GM21390 (cell line): ENCODE results near the gene ZNF618.

Experiments used
- ATAC-seq: cut with Tn5 transposase; IDR thresholded peaks from one replicate; pipeline ENCODE4 v1.9.1; 2021; ENCODE audit not compliant: unreplicated experiment

ZNF618 gene

GRCh38 chr9:113911850-113912557 is 35.9 kb downstream of the ZNF618 start:
- no peak for ATAC-seq

GRCh38 chr9:113912816-113913215 is 36.7 kb downstream of the ZNF618 start:
- no peak for ATAC-seq

GRCh38 chr9:113913426-113914195 is 37.5 kb downstream of the ZNF618 start:
- ATAC-seq: no peak

DNA sequence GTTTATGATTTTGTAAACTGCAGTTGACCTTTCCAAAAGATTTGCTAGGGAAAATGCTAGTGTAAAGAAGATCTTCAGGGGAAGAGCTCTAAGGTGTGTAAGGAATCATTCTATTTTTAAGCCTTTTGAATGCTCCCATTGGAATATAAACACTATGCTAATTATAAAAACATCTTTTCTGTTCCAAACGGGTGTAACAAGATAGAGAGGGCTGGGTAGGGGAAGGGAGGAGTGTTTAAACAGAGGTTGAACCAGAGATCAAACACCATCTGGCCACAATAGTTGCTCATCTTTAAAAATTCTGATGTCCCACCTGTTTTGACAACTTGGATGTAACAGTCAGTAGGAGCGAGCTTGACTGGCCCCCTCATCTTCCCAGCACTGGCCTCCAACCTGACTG is 38.4 kb downstream of the ZNF618 start:
- ATAC-seq: no peak

GRCh38 chr9:113915817-113916434 is 39.8 kb downstream of the ZNF618 start:
- ATAC-seq: no peak

- ATAC-seq: no peak
Measured at GRCh38 chr9:113916931-113917330, 40.8 kb downstream of the ZNF618 start.

DNA sequence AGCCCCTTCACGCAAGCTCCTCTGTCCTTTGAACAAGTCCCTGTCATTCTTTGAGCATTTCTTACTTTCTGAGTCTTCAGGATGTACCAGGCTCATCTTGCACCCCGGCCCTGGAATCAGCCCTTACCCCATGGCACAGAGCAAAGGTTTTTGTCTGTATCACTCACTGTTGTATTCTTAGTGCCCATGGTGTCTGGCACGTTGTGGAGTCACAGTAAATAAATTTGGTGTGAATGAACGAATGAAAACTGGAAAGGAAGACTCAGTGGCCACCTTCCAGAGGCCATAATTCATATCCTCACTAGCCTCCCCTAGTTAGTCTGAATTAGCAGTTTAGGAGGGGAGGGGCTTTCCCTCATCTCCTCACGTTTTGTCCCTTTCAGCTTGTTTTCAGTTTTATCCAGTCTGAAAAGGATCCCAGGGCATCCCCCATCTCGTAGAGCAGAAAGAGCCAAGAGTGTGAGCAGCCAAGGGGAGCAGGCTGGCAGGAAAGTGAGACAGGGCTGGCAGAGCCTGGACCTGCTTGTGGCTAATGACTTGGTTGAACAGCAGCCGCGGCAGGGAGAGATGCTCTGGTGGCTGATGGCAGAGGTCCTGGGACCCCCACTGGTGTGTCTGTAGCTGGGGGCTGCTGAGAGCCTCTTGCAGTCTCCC is 42.7 kb downstream of the ZNF618 start:
- ATAC-seq: no peak

- no peak for ATAC-seq
Measured at GRCh38 chr9:113919382-113919781, 43.3 kb downstream of the ZNF618 start.

- no peak for ATAC-seq
Measured at GRCh38 chr9:113919871-113920270, 43.8 kb downstream of the ZNF618 start.

GRCh38 chr9:113920872-113921271 is 44.8 kb downstream of the ZNF618 start:
- ATAC-seq: no peak

GRCh38 chr9:113921396-113921925 is 45.4 kb downstream of the ZNF618 start:
- no peak for ATAC-seq

- ATAC-seq: no peak
Measured at GRCh38 chr9:113922160-113922559, 46.1 kb downstream of the ZNF618 start.

GRCh38 chr9:113926211-113926610 is 50.1 kb downstream of the ZNF618 start:
- no peak for ATAC-seq

- no peak for ATAC-seq
Measured at GRCh38 chr9:113927277-113927676, 51.2 kb downstream of the ZNF618 start.

DNA sequence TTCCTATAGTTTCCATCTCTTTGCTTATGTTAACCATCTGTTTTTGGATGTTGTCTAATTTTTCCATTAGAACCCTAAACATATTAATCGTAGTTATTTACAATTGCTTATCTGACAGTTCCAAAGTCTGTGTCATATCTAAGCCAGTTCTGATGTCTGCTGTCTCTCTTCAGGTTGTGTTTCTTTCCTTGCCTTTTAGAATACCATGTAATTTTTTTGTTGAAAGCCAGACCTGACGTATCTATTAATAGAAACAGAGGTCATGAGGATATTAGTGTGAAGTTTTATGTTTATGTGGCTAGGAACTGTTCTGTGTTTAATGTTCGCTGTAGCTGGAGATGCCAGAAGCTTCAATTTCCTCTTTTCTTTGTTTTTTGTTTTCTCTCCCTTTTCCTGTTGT is 52.2 kb downstream of the ZNF618 start:
- no peak for ATAC-seq

DNA sequence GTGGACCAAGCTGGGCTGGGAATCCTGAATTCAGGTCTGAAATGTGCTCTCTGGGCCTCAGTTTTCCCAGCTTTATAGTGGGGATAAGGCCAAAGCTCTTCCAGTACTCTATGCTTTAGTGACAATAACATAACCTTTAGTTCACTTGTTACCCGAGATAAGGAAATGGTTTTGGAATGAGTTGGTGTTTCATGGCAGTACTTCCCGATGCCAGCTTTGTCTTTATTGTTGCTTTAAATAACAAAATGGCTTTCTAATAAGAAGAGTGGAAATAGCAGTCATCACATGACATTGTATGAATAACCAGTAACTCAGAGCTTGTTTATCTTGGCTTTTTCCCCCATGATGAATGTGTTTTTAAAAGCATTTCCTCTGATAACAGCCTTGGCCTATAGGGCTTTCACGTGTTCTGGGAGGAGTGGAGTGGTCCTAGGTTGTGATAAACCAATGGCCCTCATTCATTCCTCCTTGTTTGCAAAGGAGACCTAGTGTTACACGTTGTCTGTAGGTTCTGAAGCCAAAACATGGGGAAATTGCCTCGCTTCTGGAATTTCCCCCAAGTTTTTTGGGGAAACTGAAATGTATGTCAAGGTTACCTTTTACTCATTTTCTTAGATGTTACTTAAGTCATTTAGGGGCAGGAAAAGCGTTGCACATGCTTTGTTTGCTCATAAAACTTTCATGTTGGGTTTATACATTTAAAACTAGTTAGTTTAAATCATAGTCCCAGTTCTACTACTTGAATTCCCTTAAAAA is 53.7 kb downstream of the ZNF618 start:
- no peak for ATAC-seq

- ATAC-seq: no peak
Measured at GRCh38 chr9:113930390-113930783, 54.3 kb downstream of the ZNF618 start.

- ATAC-seq: no peak
Measured at GRCh38 chr9:113931140-113931539, 55.0 kb downstream of the ZNF618 start.

GRCh38 chr9:113931777-113932176 is 55.7 kb downstream of the ZNF618 start:
- ATAC-seq: no peak

DNA sequence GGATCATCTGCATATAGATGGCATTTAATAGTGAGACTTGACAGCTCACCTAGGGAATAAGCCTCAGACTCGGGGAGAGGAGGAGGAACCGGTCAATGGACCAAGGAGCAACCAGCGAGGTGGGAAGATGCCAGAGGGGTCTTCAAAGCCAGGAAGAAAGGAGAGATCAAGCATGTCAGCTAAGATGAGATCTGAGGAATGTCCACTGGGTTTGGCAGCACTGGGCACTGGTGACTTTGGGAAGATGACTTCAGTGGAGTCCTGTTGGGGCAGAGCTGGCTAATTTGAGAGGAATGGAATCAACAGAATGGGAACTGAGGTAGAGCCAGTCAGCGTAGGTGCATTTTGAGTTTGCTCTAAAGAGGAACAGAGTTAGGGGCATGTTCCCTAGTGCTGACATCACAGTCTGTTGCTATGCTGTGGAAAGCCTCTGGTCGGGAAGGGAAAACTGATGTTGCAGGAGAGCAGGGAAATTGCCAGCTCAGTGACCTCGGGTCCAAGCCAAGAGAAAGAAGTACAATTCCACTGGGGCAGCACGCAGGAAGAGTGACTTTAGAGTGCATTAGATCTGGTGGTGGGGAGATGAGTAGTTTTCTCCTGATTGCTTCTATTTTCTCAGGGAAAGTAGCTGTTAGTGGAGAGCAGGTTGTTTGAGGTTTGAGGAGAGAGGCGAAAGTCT is 56.9 kb downstream of the ZNF618 start:
- no peak for ATAC-seq
